DND-41 (cell line): ENCODE measurements around the gene PRKAR2A.

Experiments used
- ATAC-seq: fragments of 200-7000 bp; cut with Tn5 transposase; 3 replicates; pipeline ENCODE4 v1.9.1; 2021; ENCODE audit warnings: low read depth; ENCODE audit not compliant: insufficient read depth
- DNase-seq: peaks from one replicate; pipeline ENCODE4 v3.0.0-alpha.2; 2020
- H2AFZ ChIP-seq: 2 replicates; pipeline ENCODE4 v1.6.0; 2012; ENCODE audit warnings: low read depth, low read length
- H3K27ac ChIP-seq: 2 replicates; pipeline ENCODE4 v1.5.1; 2012; ENCODE audit warnings: low read length, inconsistent platforms
- H3K27me3 ChIP-seq: fragments of 200-600 bp; sonication (generic); 2 replicates; pipeline ENCODE4 v1.6.0; 2012; ENCODE audit warnings: low read length, mild to moderate bottlenecking, inconsistent platforms; ENCODE audit not compliant: insufficient read depth, poor library complexity
- H3K36me3 ChIP-seq: 2 replicates; pipeline ENCODE4 v1.5.1; 2012; ENCODE audit warnings: low read length, inconsistent platforms; ENCODE audit not compliant: insufficient read depth
- H3K4me1 ChIP-seq: 2 replicates; pipeline ENCODE4 v1.5.1; 2012; ENCODE audit warnings: mild to moderate bottlenecking, low read length; ENCODE audit not compliant: insufficient read depth
- H3K4me2 ChIP-seq: 2 replicates; pipeline ENCODE4 v1.6.0; 2012; ENCODE audit warnings: mild to moderate bottlenecking, moderate library complexity, low read length, inconsistent platforms; ENCODE audit not compliant: insufficient read depth
- H3K4me3 ChIP-seq, 2 experiments: fragments of 200-600 bp in 1 of 2; shearing (Covaris generic) in 1 of 2; 2 replicates each; pipeline ENCODE4 v1.5.1; 2012 to 2016; ENCODE audit warnings: inconsistent platforms in 2 of 2, low read length in 2 of 2, mild to moderate bottlenecking in 2 of 2, low read depth in 1 of 2, moderate library complexity in 1 of 2
- H3K79me2 ChIP-seq: 2 replicates; pipeline ENCODE4 v1.6.0; 2012; ENCODE audit warnings: low read length, inconsistent platforms; ENCODE audit not compliant: insufficient read depth
- H3K9ac ChIP-seq: 2 replicates; pipeline ENCODE4 v1.6.0; 2012; ENCODE audit warnings: low read depth, mild to moderate bottlenecking, inconsistent platforms, low read length, moderate library complexity
- H3K9me3 ChIP-seq: 2 replicates; pipeline ENCODE4 v1.5.1; 2012; ENCODE audit warnings: low read length, moderate library complexity, mild to moderate bottlenecking, inconsistent platforms; ENCODE audit not compliant: insufficient read depth, severe bottlenecking
- H4K20me1 ChIP-seq: 2 replicates; pipeline ENCODE4 v1.6.0; 2012; ENCODE audit warnings: low read length; ENCODE audit not compliant: insufficient read depth
- EZH2 ChIP-seq: IDR thresholded peaks from 3 replicates; pipeline ENCODE4 v1.6.1; 2012; ENCODE audit warnings: borderline replicate concordance, low read depth, mild to moderate bottlenecking, moderate library complexity, low read length, inconsistent platforms; ENCODE audit not compliant: severe bottlenecking
- TF ChIP-seq, protein P1 (sequence below): IDR thresholded peaks from 2 replicates; pipeline ENCODE4 v1.5.1; 2012; ENCODE audit warnings: borderline replicate concordance, low read length, moderate library complexity, mild to moderate bottlenecking; ENCODE audit not compliant: poor library complexity, severe bottlenecking; ENCODE audit errors: extremely low read depth

The PRKAR2A gene

GRCh38 chr3:48891606-48892005 is 43.9 kb upstream of the PRKAR2A start:
- Histone ChIP-seq H3K4me1 (no peaks in the 10 kb centered on the region; the same call in 1 of the 2 replicates), H2AFZ (no peak overlapping the region)
- TF ChIP-seq EZH2: no peak
- TF ChIP-seq, protein P1, sequence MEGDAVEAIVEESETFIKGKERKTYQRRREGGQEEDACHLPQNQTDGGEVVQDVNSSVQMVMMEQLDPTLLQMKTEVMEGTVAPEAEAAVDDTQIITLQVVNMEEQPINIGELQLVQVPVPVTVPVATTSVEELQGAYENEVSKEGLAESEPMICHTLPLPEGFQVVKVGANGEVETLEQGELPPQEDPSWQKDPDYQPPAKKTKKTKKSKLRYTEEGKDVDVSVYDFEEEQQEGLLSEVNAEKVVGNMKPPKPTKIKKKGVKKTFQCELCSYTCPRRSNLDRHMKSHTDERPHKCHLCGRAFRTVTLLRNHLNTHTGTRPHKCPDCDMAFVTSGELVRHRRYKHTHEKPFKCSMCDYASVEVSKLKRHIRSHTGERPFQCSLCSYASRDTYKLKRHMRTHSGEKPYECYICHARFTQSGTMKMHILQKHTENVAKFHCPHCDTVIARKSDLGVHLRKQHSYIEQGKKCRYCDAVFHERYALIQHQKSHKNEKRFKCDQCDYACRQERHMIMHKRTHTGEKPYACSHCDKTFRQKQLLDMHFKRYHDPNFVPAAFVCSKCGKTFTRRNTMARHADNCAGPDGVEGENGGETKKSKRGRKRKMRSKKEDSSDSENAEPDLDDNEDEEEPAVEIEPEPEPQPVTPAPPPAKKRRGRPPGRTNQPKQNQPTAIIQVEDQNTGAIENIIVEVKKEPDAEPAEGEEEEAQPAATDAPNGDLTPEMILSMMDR: no peak

DNA sequence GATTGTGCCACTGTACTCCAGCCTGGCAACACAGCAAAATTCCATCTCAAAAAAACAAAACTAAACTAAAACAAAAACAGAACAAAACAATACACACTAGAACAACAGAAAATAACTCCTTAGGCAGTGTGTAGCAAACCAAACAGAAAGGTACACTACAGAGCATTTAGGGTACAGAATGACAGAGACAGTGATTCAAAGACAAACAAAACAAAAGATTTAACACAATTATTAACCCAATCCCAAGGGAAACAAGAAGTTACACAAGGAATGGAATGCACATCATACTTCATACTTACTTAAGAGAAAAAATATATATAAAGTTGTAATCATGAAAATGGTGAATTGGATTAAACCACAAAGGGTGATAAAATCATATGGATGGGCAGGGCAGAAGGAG is 38.1 kb upstream of the PRKAR2A start:
- no peak overlapping the region for H3K4me2 ChIP-seq
- no peaks in the 10 kb centered on the region for H3K27me3 ChIP-seq
- H3K9ac ChIP-seq: no peak overlapping the region
- H4K20me1 ChIP-seq: no peaks in the 10 kb centered on the region
- H3K4me3 ChIP-seq: no peak overlapping the region
- no peaks in the 10 kb centered on the region for H3K79me2 ChIP-seq
- ATAC-seq: no peak
- H3K9me3 ChIP-seq: no peaks in the 10 kb centered on the region
- no peaks in the 10 kb centered on the region for H3K4me1 ChIP-seq
- no peak for DNase-seq
- TF ChIP-seq EZH2: no peak
- TF ChIP-seq, protein P1: no peak
- peaks cover 3% of the 10 kb centered on the region; the same call in 1 of the 2 replicates for H3K36me3 ChIP-seq
- H3K27ac ChIP-seq: no peak overlapping the region
- H2AFZ ChIP-seq: no peak overlapping the region

More at GRCh38 chr3:48891606-48892005, 43.9 kb upstream of the PRKAR2A start:
- no peaks in the 10 kb centered on the region for H3K36me3 ChIP-seq
- no peak overlapping the region for H3K9ac ChIP-seq
- no peak for ATAC-seq
- H4K20me1 ChIP-seq: no peaks in the 10 kb centered on the region
- no peaks in the 10 kb centered on the region for H3K9me3 ChIP-seq
- H3K4me3 ChIP-seq: no peak overlapping the region
- no peaks in the 10 kb centered on the region for H3K27me3 ChIP-seq
- H3K27ac ChIP-seq: no peak overlapping the region
- no peaks in the 10 kb centered on the region for H3K79me2 ChIP-seq
- DNase-seq: no peak
- H3K4me2 ChIP-seq: no peak overlapping the region

GRCh38 chr3:48881652-48882114 is 34.0 kb upstream of the PRKAR2A start:
- no peaks in the 10 kb centered on the region for H3K4me1 ChIP-seq
- peaks cover 3% of the 10 kb centered on the region for H3K36me3 ChIP-seq
- no peak overlapping the region for H2AFZ ChIP-seq
- no peaks in the 10 kb centered on the region for H3K27me3 ChIP-seq
- no peak for ATAC-seq
- no peak overlapping the region for H3K4me3 ChIP-seq
- TF ChIP-seq, protein P1: no peak
- no peak for TF ChIP-seq EZH2
- no peak for DNase-seq
- H4K20me1 ChIP-seq: no peaks in the 10 kb centered on the region
- no peaks in the 10 kb centered on the region for H3K9me3 ChIP-seq
- no peak overlapping the region for H3K9ac ChIP-seq
- H3K79me2 ChIP-seq: no peaks in the 10 kb centered on the region
- H3K27ac ChIP-seq: no peak overlapping the region
- H3K4me2 ChIP-seq: no peak overlapping the region

- no peaks in the 10 kb centered on the region for H4K20me1 ChIP-seq
- no peak overlapping the region for H3K9ac ChIP-seq
- ATAC-seq (no peak), DNase-seq (no peak)
- no peaks in the 10 kb centered on the region for H3K9me3 ChIP-seq
- H3K36me3 ChIP-seq: peaks cover 3% of the 10 kb centered on the region
- no peak overlapping the region for H3K4me2 ChIP-seq
- no peaks in the 10 kb centered on the region for H3K79me2 ChIP-seq
- no peaks in the 10 kb centered on the region for H3K27me3 ChIP-seq
- no peak overlapping the region for H3K27ac ChIP-seq
- H3K4me1 ChIP-seq: no peaks in the 10 kb centered on the region
- no peak overlapping the region for H3K4me3 ChIP-seq
- TF ChIP-seq EZH2: no peak
- TF ChIP-seq, protein P1: no peak
- no peak overlapping the region for H2AFZ ChIP-seq
Observed at GRCh38 chr3:48881006-48881405, 33.3 kb upstream of the PRKAR2A start.
